SU-DHL-6 (cell line): ENCODE data around the gene HRH4.

Source experiments
- H2AFZ ChIP-seq: fragments of 200-600 bp; sonication (generic); 2 replicates; pipeline ENCODE4 v1.6.1; 2014; ENCODE audit warnings: low read depth, mild to moderate bottlenecking, moderate library complexity, mixed read lengths, antibody characterized with exemption, low read length; ENCODE audit not compliant: severe bottlenecking
- H3F3A ChIP-seq: fragments of 200-600 bp; shearing (Covaris generic); 2 replicates; pipeline ENCODE4 v1.6.0; 2016; ENCODE audit warnings: antibody characterized with exemption, mild to moderate bottlenecking; ENCODE audit not compliant: insufficient read depth
- H3K27ac ChIP-seq: fragments of 200-600 bp; sonication (generic); 2 replicates; pipeline ENCODE4 v1.5.1; 2016; ENCODE audit warnings: low read depth, mild to moderate bottlenecking, low read length, moderate library complexity, mixed read lengths
- H3K27me3 ChIP-seq: fragments of 200-600 bp; sonication (generic), shearing (Covaris generic); 2 replicates; pipeline ENCODE4 v1.6.0; 2014; ENCODE audit warnings: mild to moderate bottlenecking, low read length
- H3K36me3 ChIP-seq: fragments of 200-600 bp; sonication (generic); 2 replicates; pipeline ENCODE4 v1.6.1; 2014; ENCODE audit warnings: mild to moderate bottlenecking, low read length, mixed read lengths
- H3K4me2 ChIP-seq: fragments of 300-600, 200-600 bp; shearing (Covaris generic), sonication (generic); 2 replicates; pipeline ENCODE4 v1.6.0; 2014; ENCODE audit warnings: low read length, low read depth, mild to moderate bottlenecking; ENCODE audit not compliant: poor library complexity, severe bottlenecking
- H3K4me3 ChIP-seq: fragments of 200-600 bp; sonication (generic); 2 replicates; pipeline ENCODE4 v1.5.1; 2014; ENCODE audit warnings: antibody characterized with exemption, low read length, mild to moderate bottlenecking, mixed read lengths; ENCODE audit not compliant: insufficient read depth, poor library complexity, severe bottlenecking
- H3K79me2 ChIP-seq: fragments of 200-600 bp; sonication (generic); 2 replicates; pipeline ENCODE4 v1.6.1; 2014; ENCODE audit warnings: mild to moderate bottlenecking, low read length, moderate library complexity; ENCODE audit not compliant: insufficient read depth
- H3K9ac ChIP-seq: fragments of 200-600 bp; sonication (generic); 2 replicates; pipeline ENCODE4 v1.7.0; 2014; ENCODE audit warnings: mild to moderate bottlenecking, low read length
- H3K9me2 ChIP-seq: fragments of 200-600 bp; sonication (generic); replicated peaks from 2 replicates; pipeline ENCODE4 v1.6.1; 2014; ENCODE audit warnings: low read length; ENCODE audit not compliant: insufficient read depth
- H3K9me3 ChIP-seq: fragments of 200-600 bp; sonication (generic); 2 replicates; pipeline ENCODE4 v1.6.1; 2014; ENCODE audit warnings: low read length, mixed read lengths; ENCODE audit not compliant: insufficient read depth
- H4K20me1 ChIP-seq: fragments of 200-600 bp; sonication (generic); 2 replicates; pipeline ENCODE4 v1.6.1; 2014; ENCODE audit warnings: low read depth, mild to moderate bottlenecking, antibody characterized with exemption, low read length, moderate library complexity, mixed read lengths
- CTCF ChIP-seq: fragments of 200-600 bp; sonication (generic); IDR thresholded peaks from one replicate; pipeline ENCODE4 v1.5.1; 2017; ENCODE audit warnings: antibody characterized with exemption, mild to moderate bottlenecking, low read length, moderate library complexity; ENCODE audit not compliant: insufficient read depth, poor library complexity, severe bottlenecking
- EZH2phosphoT487 ChIP-seq: fragments of 200-600 bp; sonication (generic), shearing (Covaris generic); conservative IDR thresholded peaks from 2 replicates; pipeline ENCODE4 v1.6.1; 2018; ENCODE audit warnings: mild to moderate bottlenecking, antibody characterized with exemption, low read length, moderate library complexity, mixed read lengths

Gene HRH4

GRCh38 chr18:24446453-24446852 lies 14.0 kb upstream of the HRH4 start:
- Histone ChIP-seq H3K36me3 (no peaks in the 10 kb centered on the region), H3K79me2 (no peaks in the 10 kb centered on the region), H3K4me3 (no peak overlapping the region), H4K20me1 (no peaks in the 10 kb centered on the region), H3F3A (no peaks in the 10 kb centered on the region), H3K9me3 (no peaks in the 10 kb centered on the region), H3K27me3 (no peaks in the 10 kb centered on the region), H3K9ac (no peak overlapping the region), H3K27ac (no peak overlapping the region), H3K9me2 (no peaks in the 10 kb centered on the region), H3K4me2 (no peak overlapping the region), H2AFZ (no peak overlapping the region)
- TF ChIP-seq EZH2phosphoT487 = no peak
- no peak for TF ChIP-seq CTCF

- Histone ChIP-seq H3K27me3 (no peaks in the 10 kb centered on the region), H3K9ac (no peak overlapping the region), H3K4me2 (no peak overlapping the region), H3K36me3 (no peaks in the 10 kb centered on the region), H3K4me3 (no peak overlapping the region), H3F3A (no peaks in the 10 kb centered on the region), H3K9me2 (no peaks in the 10 kb centered on the region), H3K79me2 (no peaks in the 10 kb centered on the region), H2AFZ (no peak overlapping the region), H3K9me3 (no peaks in the 10 kb centered on the region), H4K20me1 (no peaks in the 10 kb centered on the region), H3K27ac (no peak overlapping the region)
- TF ChIP-seq CTCF = no peak
- no peak for TF ChIP-seq EZH2phosphoT487
Measured at GRCh38 chr18:24446953-24447538, 13.4 kb upstream of the HRH4 start.

- no peak overlapping the region for H3K4me2 ChIP-seq
- H3K9me2 ChIP-seq = no peaks in the 10 kb centered on the region
- no peak overlapping the region for H3K9ac ChIP-seq
- H3K4me3 ChIP-seq = no peak overlapping the region
- H3K9me3 ChIP-seq = no peaks in the 10 kb centered on the region
- H3F3A ChIP-seq = no peaks in the 10 kb centered on the region
- no peaks in the 10 kb centered on the region for H3K27me3 ChIP-seq
- H3K36me3 ChIP-seq = no peaks in the 10 kb centered on the region
- no peaks in the 10 kb centered on the region for H3K79me2 ChIP-seq
- H4K20me1 ChIP-seq = no peaks in the 10 kb centered on the region
- H2AFZ ChIP-seq = no peak overlapping the region
- no peak overlapping the region for H3K27ac ChIP-seq
- TF ChIP-seq CTCF (no peak), EZH2phosphoT487 (no peak)
Measured at GRCh38 chr18:24447961-24448360, 12.5 kb upstream of the HRH4 start.
